SH-SY5Y (cell line): ENCODE results near the gene TANC1.

Experiments used
- GATA2 ChIP-seq: IDR thresholded peaks from 2 replicates; pipeline ENCODE4 v1.6.1; 2011; ENCODE audit warnings: mild to moderate bottlenecking, low read depth, low read length
- GATA3 ChIP-seq: IDR thresholded peaks from 2 replicates; pipeline ENCODE4 v1.6.1; 2011; ENCODE audit warnings: low read depth, mild to moderate bottlenecking, low read length, moderate library complexity

- TF ChIP-seq GATA2 (no peak), GATA3 (no peak)
Measured at GRCh38 chr2:159196393-159196925, 228.0 kb downstream of the TANC1 start.
